ENCODE results near the gene KDELR1.

DNA sequence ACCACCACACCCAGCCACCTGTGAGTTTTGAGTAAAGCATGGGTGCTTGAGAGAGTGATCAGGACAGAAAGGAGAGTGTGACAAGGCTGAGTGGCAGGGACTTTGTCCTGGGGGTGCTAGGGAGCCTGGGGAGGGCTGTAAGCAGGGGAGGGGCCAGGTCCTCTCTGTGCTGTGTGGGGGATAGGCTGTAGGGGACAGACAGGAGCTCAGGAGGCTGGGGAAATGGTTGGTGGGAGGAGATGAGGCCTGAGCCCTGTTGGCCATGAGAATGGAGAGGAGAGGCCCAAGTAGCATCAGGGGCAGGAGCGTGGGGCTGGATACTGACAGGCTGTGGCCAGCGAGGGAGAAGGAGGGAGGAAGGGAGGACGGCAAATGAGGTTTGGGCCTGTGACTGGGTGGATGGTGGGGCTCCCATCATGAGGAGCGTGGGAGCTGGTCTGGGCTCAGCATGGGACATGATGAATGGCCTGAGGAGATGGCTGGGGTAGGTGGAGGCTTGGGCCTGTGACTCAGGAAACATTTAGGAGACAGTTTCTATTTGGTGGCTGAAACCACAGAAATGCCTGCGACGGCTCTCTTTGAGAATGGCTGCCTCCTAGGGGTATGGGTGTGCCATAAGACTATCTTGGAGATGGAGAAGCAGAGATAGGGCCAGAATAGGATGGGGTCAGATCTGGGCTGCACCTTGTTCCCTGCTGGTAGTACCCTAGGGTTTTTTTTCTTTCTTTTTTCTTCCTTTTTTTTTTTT is 27.1 kb upstream of the KDELR1 start:
- TF ChIP-seq CTCF (IDR thresholded peaks at IDR 0.05): no peak
- no peak for TF ChIP-seq POLR2A (IDR thresholded peaks at IDR 0.05)
- TF ChIP-seq POLR2AphosphoS5 (IDR thresholded peaks at IDR 0.05): no peak

Measured in breast epithelium (tissue), 3 donors.